HG02610 (cell line): ENCODE results near the gene TTC7B.

Source experiments
- ATAC-seq: cut with Tn5 transposase; IDR thresholded peaks from one replicate; pipeline ENCODE4 v1.9.1; 2021; ENCODE audit warnings: mild to moderate bottlenecking, moderate library complexity; ENCODE audit not compliant: unreplicated experiment

TTC7B gene

DNA sequence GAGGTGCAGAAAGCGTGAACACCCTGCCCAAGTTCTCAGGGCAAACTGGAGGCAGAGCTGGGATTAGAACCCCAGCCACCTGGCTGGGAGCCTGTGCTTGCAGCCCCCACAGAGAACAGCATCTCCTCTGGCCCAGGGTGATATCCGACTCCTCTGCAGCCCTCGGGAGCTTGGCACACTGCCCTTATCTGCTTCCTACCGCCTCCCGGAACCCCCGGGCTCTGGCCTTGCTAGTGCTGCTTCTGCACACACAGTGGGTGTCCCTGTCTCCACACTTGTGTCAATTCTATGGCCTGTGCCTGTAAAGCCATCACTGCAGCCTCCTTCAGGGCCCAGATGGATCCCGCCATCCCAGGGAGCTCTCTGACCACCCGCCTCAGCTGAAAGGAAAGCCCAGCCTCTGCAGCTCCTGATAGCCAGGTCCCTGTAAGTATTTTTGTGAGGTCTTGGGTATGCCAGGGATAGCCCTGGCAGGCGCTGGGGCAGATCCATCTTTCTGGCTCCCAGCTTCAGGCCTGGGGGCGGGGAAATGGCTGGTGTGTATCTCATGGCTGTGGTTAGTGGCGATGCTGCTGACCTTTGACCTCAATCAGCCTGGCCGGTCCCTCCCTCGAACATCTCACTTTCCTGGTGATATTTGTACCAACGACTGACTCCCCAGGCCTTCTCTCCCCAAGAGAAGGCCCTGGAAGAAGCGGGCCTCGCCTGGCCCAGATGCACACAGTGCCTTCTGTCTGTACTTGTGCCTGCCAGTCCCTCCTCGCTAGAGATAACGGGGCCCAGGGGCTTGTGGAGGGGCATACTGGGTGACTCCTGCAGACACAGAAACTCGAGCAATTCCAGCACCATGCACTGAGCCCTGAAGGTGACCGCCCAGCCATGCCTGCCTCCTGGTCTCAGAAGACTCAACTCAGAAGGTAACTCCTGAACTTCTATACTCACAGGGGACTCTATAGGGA lies 235.6 kb downstream of the TTC7B start:
- ATAC-seq: no peak

DNA sequence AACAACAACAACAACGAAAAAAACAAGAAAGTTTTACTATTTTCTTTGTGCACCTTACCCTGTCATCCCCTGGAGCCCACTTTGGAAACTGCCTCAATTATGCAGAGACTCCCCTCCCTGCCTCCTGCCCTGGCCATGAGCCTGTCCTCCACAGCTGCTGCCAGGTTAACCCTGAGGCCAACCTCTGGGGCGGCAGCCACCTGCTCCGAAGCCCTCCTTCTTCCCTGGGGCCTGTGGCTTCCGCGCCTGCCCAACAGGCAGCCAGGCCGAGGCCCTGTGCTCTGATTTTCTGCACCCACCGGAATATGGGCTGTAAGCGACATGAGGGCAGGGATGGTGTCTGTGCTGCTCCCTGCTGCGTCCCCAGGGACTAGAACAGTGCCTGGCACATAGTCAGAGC lies 236.4 kb downstream of the TTC7B start:
- ATAC-seq: no peak

DNA sequence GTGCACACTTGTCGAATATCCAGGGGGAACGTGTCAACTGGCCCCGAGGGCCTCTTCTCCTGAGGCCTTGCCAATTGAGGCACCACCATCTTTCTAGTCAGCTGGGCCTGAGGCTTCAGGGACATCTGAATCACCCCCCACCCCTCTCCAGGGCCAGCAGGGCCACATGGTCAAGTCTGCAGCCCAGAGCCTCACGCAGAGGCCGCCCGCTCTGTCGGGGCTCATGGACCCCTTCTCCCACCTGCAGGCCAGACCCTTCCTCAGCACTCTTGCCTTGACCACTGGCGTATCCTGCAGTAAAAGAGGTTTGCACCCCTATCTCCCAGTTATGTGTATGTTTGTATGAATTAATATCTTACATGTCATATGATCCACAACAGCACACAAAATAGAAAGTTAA lies 237.1 kb downstream of the TTC7B start:
- ATAC-seq: no peak

DNA sequence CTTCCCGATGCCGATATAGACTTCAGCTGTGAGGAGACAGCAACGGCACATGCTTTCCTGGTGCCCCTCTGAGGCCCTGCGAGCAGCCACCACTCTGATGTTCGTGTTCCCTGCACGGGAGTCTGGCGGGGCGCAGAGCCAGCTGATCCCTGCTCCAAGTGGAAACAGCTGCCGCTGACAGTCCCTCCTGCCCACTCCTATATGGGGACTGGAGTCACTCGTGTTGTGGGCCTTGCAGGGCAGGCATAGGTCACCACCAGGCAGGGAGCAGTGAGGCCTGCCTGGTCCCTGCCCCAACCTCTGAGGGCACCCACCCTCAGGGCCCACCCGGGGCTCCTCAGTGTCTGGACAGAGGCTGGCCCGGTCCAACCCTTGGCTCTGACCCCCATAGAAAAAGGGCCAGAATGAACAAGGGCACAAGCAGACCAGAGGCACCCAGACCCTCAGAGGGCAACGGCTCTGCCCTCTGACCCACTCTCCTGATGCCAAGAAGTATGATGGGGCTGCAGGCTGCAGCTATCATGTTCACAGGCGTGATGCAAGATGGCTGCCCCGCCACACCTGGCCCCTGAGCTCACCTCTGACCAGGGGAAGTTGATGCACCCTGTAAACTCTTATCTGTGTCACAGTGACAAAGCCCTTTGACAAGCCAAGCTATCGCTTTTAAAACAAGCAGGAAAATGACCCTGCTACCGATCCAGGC lies 237.8 kb downstream of the TTC7B start:
- no peak for ATAC-seq

DNA sequence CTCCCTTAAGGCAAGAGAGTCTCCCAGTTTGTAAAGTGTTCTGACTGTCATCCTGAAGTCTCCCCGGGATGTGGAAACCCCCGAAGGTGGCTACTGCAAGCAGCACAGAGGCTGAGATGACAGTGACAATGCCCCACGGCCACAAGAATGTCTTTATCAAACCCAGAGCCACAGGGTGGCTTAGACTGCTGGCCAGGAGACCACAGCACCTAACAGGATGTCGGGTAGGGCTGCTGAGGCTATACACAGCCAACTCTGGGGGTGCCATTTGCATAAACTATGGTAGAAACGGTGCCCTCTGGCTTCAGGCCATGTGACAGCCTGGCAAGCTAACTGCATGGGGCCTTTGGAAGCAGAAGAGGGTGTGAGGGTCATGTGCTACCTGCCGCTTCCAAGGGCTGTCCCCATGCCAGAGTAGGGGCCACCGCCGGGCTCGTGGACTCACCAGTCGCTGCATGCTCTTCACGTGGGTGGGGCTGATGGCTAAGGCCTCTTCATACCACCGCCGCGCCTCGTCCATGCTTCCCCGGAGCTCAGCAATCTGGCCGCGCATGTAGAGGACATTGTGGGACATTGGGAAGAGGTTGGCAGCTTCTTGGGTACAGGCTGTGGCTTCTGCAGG lies 238.5 kb downstream of the TTC7B start:
- ATAC-seq: no peak

DNA sequence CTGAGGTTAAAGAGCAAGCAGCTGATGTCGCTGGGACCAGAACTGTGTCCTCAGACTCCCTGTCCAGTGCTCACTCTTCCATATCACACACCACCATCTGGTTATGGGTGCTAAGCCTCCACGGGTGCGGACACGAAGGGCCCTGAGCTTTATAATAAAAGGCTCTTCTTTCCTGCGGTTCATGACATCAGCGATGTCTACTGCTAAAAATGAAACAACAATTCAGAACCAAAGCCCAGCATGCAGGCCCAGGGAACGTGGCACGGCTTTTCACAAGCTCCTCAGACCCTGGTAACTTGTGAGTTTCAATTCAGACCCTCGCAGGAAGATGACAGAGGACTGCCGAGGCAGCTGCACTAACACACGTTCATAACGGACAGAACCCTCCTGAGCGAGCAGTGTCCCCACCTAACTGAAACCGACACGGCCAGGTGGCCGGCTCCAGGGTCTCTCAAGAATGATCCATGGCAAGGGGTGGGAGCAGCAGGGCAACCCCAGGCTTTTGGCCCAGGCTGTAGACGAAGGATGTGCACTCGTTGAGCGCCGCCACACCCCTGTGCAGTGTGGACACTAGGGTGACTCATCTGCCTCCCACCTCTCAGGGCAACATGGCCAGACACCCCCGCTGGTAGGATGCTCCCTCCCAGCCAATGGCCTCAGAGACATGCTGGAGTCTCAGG lies 239.1 kb downstream of the TTC7B start:
- no peak for ATAC-seq

DNA sequence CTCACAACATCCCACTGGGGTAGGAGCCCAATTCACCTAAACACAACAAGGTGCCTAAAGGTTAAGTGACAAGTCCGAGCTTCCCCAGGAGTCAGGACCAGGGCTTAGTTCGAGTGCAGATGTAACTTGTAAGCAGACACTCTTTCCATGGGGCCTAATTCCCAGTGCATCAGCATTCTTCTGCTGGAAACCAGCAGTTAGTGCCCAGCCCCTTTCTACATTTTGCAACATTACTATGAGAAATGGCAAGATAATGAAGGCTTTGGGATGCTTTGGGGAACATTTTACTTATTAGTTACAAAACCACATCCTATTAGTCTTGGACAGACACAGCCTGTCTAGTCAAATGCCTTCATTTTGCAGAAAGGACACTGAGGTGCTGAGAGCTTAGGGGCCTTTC lies 239.6 kb downstream of the TTC7B start:
- no peak for ATAC-seq

DNA sequence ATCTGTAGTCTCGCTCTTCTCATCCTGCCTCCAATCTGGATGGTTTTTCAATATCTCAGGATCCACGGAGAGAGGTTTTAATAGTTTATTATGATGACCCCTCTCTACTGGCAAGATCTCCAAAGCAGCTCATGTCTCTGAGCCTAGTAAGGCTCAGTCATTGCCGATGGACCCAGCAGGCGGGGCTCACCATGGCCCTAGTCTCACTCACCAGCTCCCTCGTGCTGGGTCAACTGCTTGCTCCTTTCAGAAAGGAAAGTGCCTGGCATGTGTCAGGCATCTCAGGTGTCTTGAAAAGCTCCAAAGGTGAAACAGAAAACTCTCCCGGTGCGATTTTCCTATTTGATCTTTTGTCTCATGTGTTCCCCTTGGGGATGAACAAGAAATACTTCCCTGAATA lies 240.4 kb downstream of the TTC7B start:
- no peak for ATAC-seq

DNA sequence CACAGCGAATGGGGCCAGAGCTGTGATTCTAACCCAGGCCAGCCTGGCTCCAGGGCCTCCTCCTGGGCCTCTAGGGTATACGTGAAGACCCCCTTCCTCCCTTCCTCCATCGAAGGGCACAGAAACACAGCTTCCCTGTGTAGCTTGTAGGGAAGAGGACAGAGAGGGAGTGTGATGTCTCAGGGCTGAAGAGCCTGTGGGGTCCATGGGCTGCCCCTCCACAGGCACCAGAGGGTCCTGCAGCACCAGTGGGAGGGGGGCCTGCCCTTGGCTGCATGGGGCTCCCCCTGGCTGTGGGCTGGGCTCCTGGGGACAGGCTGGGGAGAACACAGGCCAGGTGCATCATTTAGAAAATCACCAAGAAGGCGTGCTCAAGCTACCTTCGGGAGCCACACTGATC lies 240.9 kb downstream of the TTC7B start:
- ATAC-seq: no peak

DNA sequence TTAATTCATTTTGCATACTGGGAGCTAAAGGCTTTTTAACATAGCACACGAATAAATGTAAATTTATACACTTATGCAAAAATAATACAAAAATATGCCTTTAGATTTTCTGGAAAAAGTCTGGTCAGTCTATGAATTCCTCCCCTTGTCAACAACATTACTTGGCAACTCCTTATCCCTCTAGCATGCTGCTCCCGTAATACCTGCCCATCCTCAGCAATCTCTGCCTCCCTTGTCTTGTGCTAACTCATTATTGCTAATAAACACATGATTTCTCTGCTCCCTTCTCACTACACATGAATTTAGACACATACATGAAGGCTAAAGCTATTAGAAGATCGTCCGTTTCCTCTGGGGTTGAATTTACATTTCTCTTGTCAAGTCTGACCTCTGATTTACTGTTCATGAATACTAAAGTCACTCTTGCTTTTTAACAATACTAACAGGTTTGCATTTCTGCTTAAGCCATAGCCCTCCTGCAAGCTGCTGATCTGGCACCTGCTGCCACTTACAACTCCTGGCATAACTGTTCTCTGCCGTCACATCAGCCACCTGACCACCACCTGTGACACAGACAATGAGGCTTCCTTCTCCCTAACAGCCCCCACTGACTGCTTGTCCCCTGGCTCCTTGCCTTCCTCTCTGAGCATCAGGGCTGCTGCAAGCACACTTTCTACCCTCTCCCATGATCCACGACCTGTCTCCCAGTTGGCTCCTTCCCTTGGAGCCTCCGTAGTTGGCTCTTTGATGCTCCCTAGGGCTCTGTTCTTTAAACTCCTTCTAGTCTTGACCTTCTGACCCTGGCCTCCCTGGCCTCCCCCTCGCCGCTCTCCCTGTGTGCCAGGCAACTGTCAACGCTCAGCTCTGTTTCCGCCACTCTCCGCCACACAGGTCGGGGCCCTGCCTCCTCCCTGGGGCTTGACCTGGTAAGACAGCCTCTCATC lies 241.8 kb downstream of the TTC7B start:
- ATAC-seq: no peak

DNA sequence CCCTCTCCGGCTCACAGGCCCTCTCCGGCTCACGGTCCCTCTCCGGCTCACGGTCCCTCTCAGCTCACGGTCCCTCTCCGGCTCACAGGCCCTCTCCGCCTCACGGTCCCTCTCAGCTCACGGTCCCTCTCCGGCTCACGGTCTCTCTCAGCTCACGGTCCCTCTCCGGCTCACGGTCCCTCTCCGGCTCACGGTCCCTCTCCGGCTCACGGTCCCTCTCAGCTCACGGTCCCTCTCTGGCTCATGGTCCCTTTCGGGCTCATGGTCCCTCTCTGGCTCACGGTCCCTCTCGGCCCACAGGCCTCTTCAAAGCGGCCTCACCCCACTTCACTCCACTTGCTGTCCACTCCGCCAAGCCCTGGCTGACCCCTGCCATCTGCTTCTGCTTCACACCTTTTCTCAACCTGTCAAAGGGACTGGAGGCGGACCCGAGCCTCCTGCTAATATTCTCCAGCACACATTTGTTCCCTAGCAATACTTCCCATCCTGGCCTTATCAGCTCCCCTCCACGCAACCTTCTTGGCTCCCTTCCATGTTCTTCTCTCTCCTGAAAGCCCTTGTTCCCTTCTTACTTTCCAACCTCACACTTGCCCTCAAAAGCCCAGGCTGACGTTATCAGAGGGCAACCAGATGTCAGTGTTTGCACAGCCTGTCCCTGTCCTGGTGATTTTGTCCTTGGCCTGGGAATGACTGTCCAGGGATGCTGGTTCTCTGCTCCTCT lies 242.7 kb downstream of the TTC7B start:
- ATAC-seq: no peak

DNA sequence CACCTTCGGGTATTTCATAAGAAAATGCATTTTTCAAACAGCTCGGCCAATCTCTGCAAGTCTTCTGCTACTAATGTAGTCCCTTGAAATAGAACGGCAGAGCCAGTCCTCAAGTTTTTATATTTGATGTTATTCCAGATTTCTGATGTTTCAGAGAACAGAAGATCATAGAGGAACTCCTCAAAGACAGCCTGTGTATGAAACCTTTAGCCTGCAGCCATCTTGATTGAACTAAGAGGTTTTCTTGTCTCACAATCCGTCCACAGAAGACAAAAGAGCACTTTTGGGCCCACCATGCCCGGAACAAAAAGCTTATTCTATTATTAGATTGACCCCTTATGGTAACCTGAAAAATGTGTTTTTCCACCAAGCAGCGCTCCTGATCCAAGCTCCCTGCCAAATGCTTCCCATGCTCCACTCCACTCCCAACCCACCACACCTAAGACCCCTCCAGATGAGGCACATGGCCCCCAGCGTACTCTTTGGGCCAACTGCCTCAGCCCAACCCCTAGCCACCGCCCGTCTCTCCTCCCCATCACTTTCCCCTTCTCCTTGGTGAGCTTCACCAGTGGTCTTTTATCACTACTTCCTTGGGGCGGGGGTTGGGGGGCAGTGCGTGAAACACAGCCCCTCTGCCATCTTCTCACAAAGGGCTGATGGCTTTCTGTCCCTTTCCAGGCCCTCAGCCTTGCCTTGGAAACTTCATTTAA lies 243.6 kb downstream of the TTC7B start:
- ATAC-seq: no peak

DNA sequence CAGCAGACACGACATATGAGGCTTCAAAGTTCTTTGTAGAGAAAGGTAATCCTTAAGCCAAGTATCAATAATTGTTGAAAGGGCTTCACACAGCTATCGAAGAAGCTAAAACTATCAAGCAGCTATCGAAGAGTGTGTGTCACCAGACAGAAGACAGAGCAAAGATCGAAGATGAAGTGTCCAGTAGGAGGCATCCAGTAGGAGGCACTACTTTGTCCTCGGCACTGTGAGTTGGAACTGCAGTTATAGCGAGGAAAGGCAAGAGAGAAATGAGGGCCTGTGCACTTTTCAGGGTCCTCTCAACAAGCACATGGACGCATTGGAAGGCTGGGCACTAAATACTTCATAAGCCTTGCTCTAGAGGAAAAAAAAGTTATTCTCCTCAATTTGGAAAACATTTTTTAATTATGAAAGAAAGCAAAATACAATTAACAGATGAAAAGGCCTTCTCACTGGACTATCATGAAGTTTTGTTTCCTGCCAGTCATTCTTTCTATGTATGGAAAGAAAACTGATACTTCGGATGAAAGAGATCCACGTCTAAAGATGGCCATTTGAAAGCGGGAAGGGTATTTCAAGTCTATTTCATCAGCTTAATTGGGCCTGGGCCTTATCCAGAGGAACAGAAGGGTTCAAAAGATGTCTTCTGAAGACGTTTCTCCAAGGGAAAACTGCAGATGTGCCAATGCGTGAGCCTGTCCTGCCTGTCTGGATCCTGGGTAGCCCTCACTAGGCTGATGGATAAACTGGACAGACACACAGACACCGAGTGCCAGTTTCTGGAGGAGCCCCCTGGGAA lies 244.9 kb downstream of the TTC7B start:
- no peak for ATAC-seq

DNA sequence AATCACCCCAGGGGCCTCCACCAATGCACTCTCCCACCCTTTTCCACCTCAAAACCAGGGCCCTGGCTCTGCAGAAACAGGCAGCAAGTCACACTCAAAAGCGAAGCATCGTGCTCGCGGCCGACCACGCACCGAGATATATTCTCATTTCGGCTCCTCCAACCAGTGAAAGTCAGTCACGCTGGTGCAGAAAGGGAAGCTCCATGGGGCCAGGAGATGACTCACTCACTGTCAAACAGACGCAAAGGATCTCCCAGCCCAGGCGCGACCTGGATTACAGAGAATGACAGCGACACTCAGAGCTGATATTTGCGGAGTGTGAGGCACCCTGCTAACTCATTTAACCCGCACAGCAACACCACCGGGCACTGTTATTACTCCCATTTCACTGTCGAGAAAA lies 245.8 kb downstream of the TTC7B start:
- ATAC-seq: no peak

DNA sequence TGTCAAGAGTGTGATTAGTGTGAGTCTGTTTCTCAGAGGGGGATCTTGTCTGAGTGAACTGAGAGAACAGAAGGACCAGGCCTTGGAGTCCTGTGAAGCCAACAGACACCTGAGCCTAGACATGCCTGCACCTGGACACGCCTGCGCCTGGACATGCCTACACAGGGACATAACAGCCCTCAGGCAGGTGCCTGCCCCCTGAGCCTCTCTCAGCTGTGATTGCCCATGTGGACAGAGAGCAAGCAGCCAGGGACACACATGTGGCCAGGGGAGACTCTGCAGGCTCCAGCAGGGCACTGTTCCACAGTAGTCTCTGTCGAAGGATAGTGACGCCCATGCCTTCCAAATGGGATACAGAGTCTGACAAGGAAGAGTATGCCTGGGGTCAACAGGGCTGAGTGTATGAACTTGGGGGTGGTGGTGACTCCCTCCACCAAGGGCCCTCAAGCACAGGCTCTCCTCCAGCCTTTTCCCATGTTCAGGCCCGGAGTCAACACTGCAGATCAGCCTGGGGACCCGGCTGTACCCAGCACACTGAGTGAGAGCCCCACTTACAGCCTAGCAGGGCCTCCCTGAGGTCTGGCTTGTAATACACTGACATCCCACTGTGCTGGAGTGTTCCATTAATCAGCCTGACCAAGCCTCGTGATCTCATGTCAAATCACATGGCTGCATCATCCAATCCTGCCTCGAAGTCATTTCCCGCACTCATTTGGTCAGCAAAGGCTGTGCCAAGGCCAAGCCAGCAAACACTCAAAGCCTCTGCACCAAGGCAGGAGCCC lies 246.4 kb downstream of the TTC7B start:
- no peak for ATAC-seq

DNA sequence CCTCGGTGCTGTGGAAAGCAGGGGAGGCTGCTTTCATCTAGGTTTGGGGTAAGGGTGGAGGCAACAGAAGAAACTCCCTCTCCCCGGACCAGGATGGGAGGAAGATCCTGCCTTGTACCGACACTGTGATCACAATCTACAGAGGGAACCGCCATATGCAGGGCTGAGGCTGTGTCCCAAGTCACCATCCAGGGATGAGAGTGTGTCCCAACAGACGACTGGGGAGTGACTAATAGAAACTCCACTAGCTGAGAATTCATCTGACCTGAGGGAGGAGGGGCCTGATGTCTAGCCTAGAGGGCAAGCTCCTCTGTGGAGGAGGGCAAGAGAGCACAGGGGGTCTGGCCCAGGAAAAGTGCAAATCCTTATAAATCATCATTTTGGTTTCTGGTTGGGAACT lies 247.0 kb downstream of the TTC7B start:
- ATAC-seq: no peak

DNA sequence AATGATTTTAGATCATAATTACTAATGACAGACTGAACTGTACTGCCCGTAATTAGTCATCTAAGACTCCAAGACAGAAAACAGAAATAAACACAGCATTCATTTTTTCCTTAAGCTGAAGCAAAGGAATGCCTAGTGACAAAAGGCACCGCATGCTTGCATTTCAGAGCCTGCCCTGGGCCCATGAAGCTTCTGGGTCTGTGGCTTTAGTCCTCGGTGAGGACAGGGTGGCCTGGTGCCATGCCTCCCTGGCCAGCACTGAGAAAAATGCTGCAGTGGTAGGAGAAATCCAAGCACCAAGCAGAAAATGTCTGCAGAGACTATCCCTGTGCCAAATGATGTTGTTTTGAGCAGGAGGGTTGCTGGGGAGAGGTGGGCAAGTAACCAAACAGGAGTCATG lies 247.8 kb downstream of the TTC7B start:
- ATAC-seq: no peak
